Measurements from ENCODE around the gene MOCOS.
"Not testable (repeated sequence)": the region's sequence is repeated elsewhere in the genome, so short reads cannot be mapped to it uniquely, and the experiment has no call there.

The MOCOS gene

GRCh38 chr18:36200354-36200771 lies 13.1 kb downstream of the MOCOS start:
- no peak for DNase-seq

- DNase-seq: no peak
Observed at GRCh38 chr18:36201765-36202164, 14.5 kb downstream of the MOCOS start.

DNA sequence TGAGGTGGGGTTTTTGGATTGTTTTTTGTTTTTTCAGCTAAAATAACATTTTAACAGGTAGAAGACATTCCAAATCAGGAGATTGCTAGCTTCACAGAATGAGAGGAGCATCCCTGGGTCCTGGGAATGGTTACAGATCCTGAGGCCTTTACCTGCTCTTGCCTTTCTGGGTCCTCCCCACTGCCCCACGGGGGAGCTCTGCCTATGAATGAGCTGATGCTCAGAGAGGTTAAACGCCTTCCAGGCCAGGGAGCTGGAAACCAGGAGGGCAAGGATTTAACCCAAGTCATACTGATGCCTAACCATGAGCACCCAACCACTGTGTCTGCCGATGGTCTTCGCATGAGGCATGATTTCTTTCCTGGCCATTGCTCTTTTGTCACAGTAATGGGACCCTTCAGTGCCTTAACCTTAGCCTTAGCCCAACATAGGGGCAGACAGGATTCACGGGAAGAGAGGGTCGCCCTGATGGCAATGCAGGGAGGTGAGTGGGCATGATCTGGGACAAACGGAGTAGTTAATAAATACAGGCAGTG lies 16.1 kb downstream of the MOCOS start:
- DNase-seq: no peak

DNA sequence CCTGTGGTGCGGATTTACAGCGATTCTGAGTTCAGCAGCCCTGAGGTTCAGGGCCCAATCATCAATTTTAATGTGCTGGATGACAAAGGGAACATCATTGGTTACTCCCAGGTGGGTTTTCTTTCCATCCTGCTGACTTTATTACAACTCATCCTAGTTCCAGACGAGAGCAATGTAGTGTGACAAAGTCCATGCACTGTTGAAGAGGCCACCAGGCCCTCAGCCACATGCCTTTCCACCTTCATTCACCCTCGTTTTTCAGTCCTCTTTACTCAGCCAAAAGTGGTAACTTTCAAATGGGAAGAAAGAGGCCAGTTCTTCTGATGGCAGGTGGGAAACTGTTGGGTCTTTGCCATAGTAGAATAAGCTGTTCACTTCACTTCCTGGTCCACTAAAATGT lies 17.9 kb downstream of the MOCOS start:
- DNase-seq: no peak

DNA sequence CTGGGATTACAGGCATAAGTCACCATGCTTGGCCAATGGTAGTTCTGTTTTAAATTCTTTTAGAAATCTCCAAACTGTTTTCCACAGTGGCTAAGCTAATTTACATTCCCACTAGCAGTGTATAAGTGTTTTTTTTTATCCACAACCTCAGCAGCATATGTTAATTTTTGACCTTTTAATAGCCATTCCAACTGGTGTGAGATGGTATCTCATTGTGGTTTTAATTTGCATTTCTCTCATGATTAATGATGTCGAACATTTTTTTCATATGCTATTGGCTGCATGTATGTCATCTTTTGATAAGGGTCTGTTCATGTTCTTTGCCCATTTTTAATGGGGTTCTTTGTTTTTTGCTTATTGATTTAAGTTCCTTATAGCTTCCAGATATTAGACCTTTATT lies 20.0 kb downstream of the MOCOS start:
- DNase-seq: no peak

DNA sequence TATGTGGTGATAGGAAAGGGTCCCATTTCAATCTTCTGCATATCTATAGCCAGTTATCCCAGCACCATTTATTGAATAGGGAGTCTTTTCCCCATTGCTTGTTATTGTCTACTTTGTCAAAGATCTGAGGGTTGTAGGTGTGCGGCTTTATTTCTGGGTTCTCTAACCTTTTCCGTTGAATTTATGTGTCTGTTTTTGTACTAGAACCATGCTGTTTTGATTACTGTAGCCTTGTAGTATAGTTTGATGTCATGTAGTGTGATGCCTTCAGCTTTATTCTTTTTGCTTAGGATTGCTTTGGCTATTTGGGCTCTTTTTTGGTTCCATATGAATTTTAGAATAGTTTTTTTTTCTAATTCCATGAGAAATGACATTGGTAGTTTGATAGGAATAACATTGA lies 20.7 kb downstream of the MOCOS start:
- DNase-seq: not testable (repeated sequence)

DNA sequence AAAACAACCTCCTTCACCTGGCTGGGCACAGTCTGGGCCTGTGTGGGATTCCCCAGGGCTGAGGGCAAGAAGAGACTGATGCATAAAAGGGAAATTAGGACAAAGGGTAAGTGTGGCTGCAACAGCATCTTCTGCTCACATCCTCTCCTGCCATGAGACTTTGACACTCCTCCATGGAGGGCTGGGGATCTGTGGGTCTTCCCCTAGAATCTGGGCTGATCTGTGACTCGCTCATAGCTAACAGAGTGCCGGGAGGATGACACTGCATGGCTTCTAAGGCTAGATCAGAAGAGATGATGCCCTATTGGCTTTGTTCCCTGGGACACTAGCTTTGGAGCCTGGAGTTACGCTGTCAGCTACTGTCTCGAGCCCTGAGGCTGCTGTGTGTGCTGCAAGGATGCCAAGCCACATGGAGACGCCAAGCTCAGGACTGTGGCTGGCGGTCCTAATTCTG lies 24.3 kb downstream of the MOCOS start:
- DNase-seq: no peak

DNA sequence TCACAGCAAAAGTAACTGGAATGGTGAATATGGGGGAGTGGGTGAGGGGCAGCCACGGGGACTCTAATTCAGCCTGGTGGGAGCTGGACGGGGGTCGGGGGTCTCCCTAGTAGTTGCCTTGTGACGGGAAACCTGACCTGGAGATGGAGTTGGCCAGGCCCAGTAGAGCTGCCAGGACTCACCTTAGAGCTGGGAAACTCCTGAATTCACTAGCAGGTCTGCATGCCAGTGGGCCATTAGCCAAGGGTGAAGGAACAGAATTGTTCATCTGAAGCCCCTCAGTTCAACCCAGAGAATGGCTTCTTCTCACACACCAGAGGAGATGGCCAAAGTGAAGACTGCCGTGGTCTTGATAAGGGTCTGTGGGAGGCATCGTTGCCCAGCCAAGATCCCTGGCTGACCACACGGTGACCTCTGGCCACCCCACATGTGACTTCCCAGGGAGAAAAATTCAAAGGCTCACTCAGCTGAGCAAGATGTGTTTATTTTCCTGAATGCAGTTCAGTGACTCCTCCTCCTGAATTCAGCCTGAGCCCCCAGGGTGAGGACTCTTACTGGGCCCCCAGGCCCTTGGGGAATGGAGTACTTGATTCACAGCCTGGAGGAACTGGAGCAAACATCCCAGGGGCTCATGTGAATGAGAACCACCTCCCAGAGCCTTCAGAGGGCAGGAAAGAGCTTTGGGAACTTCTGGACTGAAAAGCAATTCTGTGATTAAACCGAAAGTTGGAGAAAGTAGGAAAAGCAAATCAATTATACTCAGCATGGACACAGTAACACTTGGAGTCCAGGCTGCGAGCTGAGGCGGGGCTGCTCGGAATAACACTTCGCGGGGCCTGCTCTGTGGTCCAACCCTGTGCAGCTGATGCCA lies 25.2 kb downstream of the MOCOS start:
- no peak for DNase-seq

DNA sequence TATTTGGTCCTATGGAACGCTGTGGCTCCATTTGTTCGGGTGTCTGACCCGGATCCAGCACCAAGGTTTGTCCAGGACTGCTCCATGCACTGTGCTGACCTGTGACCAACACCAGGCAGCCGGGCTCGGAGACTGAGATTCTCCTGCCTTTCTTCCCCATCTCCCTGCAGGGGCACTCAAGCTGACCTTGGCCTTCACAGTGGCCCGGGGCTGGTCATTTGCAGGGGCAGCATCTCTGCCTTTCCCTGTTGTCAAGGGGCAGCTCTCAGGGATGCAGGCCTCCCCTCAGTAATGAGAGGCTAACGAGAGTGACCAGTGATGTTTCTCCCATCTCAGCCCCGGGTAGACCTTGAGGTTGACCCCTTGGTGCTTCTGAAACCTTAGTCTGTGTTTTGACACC lies 27.5 kb downstream of the MOCOS start:
- no peak for DNase-seq

DNA sequence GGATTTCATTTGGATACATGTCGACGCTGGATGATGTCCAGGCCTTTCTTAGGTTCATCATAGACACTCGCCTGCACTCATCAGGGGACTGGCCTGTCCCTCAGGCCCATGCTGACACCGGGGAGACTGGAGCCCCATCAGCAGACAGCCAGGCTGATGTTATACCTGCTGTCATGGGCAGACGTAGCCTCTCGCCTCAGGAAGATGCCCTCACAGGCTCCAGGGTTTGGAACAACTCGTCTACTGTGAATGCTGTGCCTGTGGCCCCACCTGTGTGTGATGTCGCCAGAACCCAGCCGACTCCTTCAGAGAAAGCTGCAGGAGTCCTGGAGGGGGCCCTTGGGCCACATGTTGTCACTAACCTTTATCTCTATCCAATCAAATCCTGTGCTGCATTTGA lies 28.3 kb downstream of the MOCOS start:
- DNase-seq: no peak

DNA sequence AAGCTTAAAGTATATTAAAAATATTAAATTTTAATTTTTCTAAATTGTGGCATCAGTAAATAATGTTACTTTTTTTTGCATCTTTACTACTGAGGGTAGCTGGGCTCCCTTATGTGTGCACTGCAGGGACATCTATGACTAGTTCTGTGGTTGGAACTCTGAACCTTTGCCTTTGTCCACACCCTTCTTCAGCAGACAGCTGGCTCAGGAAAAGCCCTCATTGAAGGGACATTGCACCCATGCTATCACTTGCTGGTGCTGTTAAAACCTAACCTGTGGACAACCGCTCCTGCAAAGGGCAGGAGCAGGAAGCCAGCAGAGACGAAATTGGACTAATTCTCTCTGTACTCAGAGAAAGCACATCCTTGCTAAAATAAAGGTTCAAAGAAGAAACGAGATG lies 30.1 kb downstream of the MOCOS start:
- no peak for DNase-seq

- DNase-seq: no peak
Observed at GRCh38 chr18:36229188-36229587, 41.9 kb downstream of the MOCOS start.

GRCh38 chr18:36240510-36240909 lies 53.2 kb downstream of the MOCOS start:
- not testable (repeated sequence) for DNase-seq

DNA sequence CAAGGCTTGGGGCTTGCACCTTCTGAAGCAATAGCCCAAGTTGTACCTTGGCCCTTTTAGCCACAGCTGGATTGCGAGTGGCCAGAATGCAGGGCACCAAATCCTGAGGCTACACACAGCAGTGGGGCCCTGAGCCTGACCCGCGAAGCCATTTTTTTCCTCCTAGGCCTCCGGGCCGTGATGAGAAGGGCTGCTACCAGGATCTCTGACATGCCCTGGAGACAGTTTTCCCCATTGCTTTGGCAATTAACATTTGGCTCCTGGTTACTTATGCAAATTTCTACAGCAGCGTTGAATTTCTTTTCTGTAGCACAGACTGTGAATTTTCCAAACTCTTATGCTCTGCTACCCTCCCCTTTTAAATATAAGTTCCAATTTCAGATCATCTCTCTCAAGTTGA lies 54.5 kb downstream of the MOCOS start:
- DNase-seq: no peak

DNA sequence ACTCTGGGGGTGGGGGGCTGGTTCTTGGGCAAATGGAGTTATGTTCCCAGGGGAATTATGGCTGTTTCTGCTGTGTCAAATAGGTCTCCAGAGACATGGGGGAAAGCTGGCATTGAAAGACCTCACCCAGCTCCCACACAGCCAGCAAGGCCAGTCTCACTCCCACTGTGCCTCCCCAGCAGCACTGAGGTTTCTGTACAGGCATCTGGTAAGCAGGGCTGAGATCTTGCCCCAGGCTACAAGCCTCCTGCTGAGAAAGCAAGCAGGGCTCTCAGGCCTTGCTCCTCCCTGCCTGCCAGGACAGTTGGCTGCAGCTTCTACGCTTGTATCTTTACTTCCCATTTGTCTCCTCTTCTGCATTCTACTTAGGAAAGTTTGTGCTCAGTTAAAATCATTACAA lies 59.7 kb downstream of the MOCOS start:
- DNase-seq: no peak

GRCh38 chr18:36249392-36249791 lies 62.1 kb downstream of the MOCOS start:
- DNase-seq: no peak

GRCh38 chr18:36250827-36251226 lies 63.5 kb downstream of the MOCOS start:
- no peak for DNase-seq

DNA sequence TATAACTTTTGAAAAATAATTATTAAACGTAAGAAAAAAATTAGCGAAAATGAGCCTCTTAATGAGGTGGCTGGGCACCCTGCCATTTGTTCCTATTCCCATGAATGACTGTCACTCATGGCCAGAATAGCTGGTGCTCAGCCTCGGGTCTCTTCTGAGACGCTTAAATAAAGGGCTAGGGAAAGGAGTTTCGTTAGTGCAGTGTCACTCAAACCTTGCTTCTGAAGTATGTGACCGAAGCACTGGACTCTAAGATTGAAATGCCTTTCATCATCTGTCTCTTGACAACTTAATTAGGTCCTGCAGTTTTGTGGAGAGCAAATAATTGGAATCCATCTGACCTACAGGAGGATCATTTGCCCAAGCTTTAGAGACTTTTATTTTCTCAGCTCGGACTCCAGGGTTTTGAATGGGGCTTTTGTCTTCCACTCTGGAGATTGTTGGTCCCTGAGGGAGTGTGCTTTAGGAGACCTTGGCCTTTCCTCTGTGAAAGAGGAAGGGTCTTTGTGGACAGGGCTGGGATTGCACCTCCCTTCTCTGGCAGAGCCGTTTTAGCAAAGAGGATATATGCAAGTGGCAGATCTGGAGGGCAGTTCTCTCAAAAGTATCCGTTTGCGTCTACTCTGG lies 67.9 kb downstream of the MOCOS start:
- no peak for DNase-seq

DNA sequence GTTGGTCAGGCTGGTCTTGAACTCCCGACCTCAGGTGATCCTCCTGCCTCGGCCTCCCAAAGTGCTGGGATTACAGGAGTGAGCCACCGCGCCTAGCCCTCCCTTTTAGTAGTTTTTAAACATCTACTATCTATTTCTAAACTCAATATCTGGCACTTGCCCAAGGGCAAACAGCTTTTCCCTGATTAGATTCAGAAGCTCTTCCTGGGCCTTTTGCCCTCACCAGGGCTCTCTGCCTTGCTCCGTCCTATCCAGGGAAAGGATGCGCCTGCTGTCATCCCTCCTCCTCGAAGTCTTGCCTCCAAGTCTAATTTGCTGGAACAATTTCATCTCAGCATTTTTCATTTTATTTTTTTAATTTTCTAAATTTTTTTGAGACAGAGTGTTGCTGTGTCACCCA lies 68.8 kb downstream of the MOCOS start:
- no peak for DNase-seq

GRCh38 chr18:36262971-36263370 lies 75.7 kb downstream of the MOCOS start:
- no peak for DNase-seq

DNA sequence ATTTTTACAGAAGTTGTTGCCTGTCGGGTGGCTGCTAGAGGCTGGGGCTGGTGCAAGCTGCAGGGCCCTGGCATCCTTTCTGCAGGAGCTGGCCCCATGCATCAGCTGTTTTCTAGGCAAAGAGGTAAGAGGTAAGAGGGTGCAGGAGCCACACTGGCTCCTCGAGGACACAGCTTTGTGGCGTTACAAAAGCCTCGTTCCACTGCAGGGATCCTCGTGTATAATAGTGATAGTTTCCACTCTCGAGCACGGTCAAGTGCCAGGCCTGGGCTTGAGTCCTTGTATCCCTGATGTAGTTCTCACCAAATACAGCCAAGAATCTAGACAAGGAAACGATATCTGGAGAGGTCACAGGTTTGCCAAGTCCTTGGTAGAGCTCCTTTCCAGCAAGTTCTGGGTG lies 77.0 kb downstream of the MOCOS start:
- no peak for DNase-seq

DNA sequence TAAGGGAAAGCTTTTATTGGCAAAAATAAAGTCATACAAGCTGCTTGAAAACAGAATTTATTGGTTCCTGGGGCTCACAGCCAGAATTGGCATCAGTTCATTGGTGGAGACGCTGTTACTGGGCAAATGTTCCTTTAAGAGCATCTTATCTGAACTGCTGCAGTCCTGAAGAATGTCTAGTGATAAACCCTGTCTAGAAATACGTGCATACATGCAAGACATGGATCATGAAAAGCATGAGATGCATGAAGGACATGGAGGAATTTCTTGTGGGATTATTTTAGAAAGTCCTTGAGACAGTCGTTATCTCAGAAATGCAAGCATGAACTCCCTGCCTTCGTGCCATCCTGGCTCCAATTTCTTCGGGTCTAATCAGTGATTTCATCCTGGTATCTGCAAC lies 77.7 kb downstream of the MOCOS start:
- no peak for DNase-seq

DNA sequence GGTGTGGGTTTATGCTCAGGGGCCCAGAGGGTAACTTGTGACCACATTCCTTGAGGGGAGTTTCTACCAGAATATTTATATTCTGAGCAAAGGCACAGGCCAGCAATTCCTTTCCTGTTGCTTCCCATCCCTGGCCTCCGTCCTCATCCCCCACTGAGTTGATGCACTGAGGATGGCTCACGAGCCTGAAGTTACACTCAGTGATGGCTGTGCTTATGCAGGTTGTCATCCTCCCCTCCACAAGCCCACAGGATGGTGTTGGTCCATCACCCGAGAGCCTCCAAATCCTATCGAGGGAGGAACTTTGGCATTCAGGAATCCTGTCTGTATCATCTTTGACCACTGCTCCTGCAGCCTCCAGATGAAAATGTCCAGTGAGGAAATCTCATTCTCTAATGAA lies 81.9 kb downstream of the MOCOS start:
- DNase-seq: no peak

DNA sequence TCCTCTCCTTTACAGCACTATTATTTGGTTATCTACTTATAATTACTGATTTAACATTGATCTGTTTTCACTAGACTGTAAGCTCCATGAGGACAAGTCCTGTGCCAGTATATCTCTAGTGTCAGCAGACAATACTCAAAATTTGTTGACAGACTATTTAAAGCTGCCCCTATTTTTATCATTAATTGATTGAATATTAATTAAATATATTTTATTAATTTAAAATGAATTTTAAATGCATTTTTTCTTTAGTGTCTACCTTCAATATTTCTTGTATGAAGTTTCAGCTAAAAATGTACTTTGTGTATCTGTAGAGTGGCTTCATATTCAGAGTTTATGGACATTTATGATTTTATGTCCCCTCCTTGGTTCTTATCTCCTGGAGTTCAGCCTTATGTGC lies 83.9 kb downstream of the MOCOS start:
- no peak for DNase-seq
